Skeletal muscle satellite cell (primary cell): ENCODE measurements around the gene TLR4.

Experiments
- H3K27me3 ChIP-seq: 2 replicates; pipeline ENCODE4 v1.7.0; 2013; ENCODE audit warnings: low read length; ENCODE audit not compliant: control insufficient read depth, insufficient read depth
- H3K36me3 ChIP-seq: 2 replicates; pipeline ENCODE4 v1.7.0; 2013; ENCODE audit warnings: mild to moderate bottlenecking, control low read depth, low read length; ENCODE audit not compliant: insufficient read depth
- H3K4me1 ChIP-seq: 2 replicates; pipeline ENCODE4 v1.7.0; 2013; ENCODE audit warnings: low read length; ENCODE audit not compliant: control insufficient read depth, insufficient read depth
- H3K4me2 ChIP-seq: 2 replicates; pipeline ENCODE4 v1.7.0; 2013; ENCODE audit warnings: mild to moderate bottlenecking, low read length
- H3K4me3 ChIP-seq: 2 replicates; pipeline ENCODE4 v1.7.0; 2013; ENCODE audit warnings: low read length
- H3K9ac ChIP-seq: 2 replicates; pipeline ENCODE4 v1.7.0; 2013; ENCODE audit warnings: mild to moderate bottlenecking, low read depth, low read length, moderate library complexity
- H3K9me3 ChIP-seq: replicated peaks from 2 replicates; pipeline ENCODE4 v1.7.0; 2013; ENCODE audit warnings: mild to moderate bottlenecking, control low read depth, low read length

Gene TLR4

DNA sequence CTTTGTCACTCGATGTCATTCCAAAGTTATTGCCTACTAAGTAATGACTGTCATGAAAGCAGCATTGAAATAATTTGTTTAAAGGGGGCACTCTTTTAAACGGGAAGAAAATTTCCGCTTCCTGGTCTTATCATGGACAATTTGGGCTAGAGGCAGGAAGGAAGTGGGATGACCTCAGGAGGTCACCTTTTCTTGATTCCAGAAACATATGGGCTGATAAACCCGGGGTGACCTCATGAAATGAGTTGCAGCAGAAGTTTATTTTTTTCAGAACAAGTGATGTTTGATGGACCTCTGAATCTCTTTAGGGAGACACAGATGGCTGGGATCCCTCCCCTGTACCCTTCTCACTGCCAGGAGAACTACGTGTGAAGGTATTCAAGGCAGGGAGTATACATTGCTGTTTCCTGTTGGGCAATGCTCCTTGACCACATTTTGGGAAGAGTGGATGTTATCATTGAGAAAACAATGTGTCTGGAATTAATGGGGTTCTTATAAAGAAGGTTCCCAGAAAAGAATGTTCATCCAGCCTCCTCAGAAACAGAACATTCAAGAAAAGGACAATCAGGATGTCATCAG lies 11.3 kb downstream of the TLR4 start:
- Histone ChIP-seq H3K27me3 (no peaks in the 10 kb centered on the region), H3K4me3 (no peak overlapping the region), H3K36me3 (peaks cover 63% of the 10 kb centered on the region), H3K9me3 (no peaks in the 10 kb centered on the region), H3K9ac (no peak overlapping the region), H3K4me2 (no peak overlapping the region), H3K4me1 (peaks cover 34% of the 10 kb centered on the region)

DNA sequence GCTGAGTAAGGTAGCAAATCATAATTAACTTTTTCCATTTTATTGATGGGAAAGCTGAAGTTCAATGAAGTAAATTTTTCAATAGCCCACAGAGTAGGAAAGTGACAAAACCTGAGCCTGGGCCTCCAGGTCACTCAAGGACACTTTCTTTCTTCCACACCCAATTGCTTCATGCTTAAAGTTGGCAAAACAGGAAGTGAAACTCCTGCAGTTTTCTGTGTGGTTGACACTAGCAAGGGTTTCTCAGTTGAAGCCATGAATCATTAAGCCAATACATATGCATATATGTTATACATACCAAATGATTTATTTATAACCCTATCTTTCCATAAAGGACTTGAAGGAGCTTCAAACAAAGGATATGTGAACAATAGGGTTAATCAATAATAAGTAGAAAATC lies 13.9 kb downstream of the TLR4 start:
- peaks cover 37% of the 10 kb centered on the region for H3K36me3 ChIP-seq
- no peaks in the 10 kb centered on the region for H3K27me3 ChIP-seq
- peaks cover 36% of the 10 kb centered on the region for H3K4me1 ChIP-seq
- peak overlapping the region; percentile 37 for H3K9ac ChIP-seq
- peak overlapping the region; percentile 4 for H3K4me2 ChIP-seq
- no peaks in the 10 kb centered on the region for H3K9me3 ChIP-seq
- peak overlapping the region; percentile 9 for H3K4me3 ChIP-seq

- peak overlapping the region; percentile 9 for H3K4me3 ChIP-seq
- H3K9me3 ChIP-seq = no peaks in the 10 kb centered on the region
- H3K9ac ChIP-seq = peak overlapping the region; percentile 37
- H3K4me2 ChIP-seq = peak overlapping the region; percentile 4
- H3K36me3 ChIP-seq = peaks cover 31% of the 10 kb centered on the region
- H3K4me1 ChIP-seq = peaks cover 38% of the 10 kb centered on the region
- H3K27me3 ChIP-seq = no peaks in the 10 kb centered on the region
These were observed 14.5 kb downstream of the TLR4 start for GRCh38 chr9:117718701-117719100.

- Histone ChIP-seq H3K4me1 (peaks cover 44% of the 10 kb centered on the region), H3K9me3 (no peaks in the 10 kb centered on the region), H3K9ac (peak overlapping the region; percentile 37), H3K36me3 (peaks cover 24% of the 10 kb centered on the region), H3K4me2 (peak overlapping the region; percentile 36), H3K4me3 (no peak overlapping the region), H3K27me3 (no peaks in the 10 kb centered on the region)
These were observed 15.1 kb downstream of the TLR4 start for GRCh38 chr9:117719161-117719920.

DNA sequence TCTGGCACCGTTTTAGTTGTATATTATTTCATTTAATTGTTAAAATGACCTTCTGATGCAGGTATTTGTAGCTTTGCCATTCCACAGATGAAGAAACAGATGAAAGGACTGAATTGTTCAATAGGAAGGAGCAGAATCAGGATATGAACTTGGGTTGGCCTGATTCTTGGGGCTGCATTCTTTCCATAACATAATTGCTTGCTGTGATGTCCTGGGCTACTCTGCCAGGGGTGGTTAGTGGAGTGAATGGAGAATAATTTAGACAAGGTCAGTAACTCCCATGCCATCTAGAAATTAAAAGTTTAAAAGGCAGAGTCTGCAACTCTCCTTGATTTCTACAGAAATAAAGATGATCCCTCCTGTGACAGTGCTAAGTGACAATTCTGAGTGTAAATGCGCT lies 15.9 kb downstream of the TLR4 start:
- H3K9me3 ChIP-seq = no peaks in the 10 kb centered on the region
- H3K4me3 ChIP-seq = no peak overlapping the region
- peaks cover 18% of the 10 kb centered on the region for H3K36me3 ChIP-seq
- no peaks in the 10 kb centered on the region for H3K27me3 ChIP-seq
- H3K9ac ChIP-seq = peak overlapping the region; percentile 40
- H3K4me2 ChIP-seq = peak overlapping the region; percentile 36
- peaks cover 52% of the 10 kb centered on the region for H3K4me1 ChIP-seq

DNA sequence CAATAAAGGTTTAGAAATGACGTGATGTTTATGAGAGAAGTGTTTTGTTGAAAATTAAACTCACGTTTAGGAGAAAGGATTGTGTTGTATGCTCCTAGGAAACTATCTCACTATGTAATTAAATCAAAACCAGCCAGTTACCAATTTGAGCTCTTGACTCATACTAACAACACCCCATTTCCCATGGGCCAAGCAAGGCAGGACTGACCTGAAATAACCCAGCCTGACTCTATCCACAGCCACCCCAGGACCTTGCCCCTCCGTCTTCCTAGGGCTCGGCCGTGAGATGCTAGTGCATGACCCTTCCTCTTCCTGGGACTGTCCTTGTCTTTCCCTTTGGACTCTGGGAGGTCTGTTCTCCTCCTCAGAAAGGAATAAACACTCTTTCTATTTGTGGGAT lies 16.4 kb downstream of the TLR4 start:
- no peaks in the 10 kb centered on the region for H3K9me3 ChIP-seq
- H3K36me3 ChIP-seq = peaks cover 14% of the 10 kb centered on the region
- no peak overlapping the region for H3K4me3 ChIP-seq
- peaks cover 56% of the 10 kb centered on the region for H3K4me1 ChIP-seq
- peak overlapping the region; percentile 36 for H3K4me2 ChIP-seq
- no peaks in the 10 kb centered on the region for H3K27me3 ChIP-seq
- peak overlapping the region; percentile 40 for H3K9ac ChIP-seq

GRCh38 chr9:117720987-117721386 lies 16.8 kb downstream of the TLR4 start:
- Histone ChIP-seq H3K9ac (no peak overlapping the region), H3K4me1 (peaks cover 59% of the 10 kb centered on the region), H3K27me3 (no peaks in the 10 kb centered on the region), H3K36me3 (peaks cover 9% of the 10 kb centered on the region), H3K9me3 (no peaks in the 10 kb centered on the region), H3K4me3 (no peak overlapping the region), H3K4me2 (no peak overlapping the region)

GRCh38 chr9:117722108-117722761 lies 18.0 kb downstream of the TLR4 start:
- Histone ChIP-seq H3K9ac (no peak overlapping the region), H3K4me1 (peaks cover 58% of the 10 kb centered on the region), H3K4me3 (no peak overlapping the region)

DNA sequence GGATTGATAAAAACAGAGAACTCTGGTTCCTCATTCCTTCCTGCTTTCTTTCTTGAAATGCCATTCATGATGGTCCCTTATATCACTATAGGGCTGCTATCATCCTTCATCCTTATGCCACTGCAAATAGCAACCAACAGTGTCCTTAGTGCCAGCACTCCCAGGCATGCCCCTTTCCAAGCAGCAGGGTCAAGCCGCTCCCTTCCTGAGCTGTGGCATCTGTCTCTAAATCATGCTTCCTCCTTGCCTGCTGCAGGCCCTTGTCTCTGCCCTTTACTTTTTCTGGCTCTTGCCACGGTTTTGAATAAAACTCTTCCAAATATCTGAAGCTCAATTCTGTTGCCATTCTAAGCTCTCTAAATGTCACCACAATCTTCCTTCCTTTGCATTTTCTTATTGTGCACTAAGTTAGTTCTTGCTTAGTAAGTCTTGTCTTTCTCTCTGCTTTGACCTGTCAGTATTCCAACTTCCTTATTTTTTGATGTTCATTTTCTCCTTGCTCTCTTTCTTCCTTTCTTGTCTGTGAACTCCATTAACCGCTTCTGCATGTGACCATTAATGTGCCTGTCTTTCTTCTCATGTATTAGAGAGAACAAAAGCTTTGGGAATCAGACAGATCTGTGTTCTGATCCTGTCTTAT lies 19.9 kb downstream of the TLR4 start:
- H3K4me3 ChIP-seq = no peak overlapping the region

More at GRCh38 chr9:117722108-117722761, 18.0 kb downstream of the TLR4 start:
- Histone ChIP-seq H3K27me3 (no peaks in the 10 kb centered on the region), H3K9me3 (no peaks in the 10 kb centered on the region), H3K4me2 (no peak overlapping the region), H3K36me3 (peaks cover 6% of the 10 kb centered on the region)

GRCh38 chr9:117725426-117725887 lies 21.3 kb downstream of the TLR4 start:
- no peak overlapping the region for H3K4me3 ChIP-seq
- H3K27me3 ChIP-seq = no peaks in the 10 kb centered on the region
- H3K4me2 ChIP-seq = peak overlapping the region; percentile 3
- no peaks in the 10 kb centered on the region for H3K9me3 ChIP-seq
- H3K36me3 ChIP-seq = no peaks in the 10 kb centered on the region
- peaks cover 28% of the 10 kb centered on the region for H3K4me1 ChIP-seq
- H3K9ac ChIP-seq = peak overlapping the region; percentile 60

More for the DNA sequence above, 19.9 kb downstream of the TLR4 start:
- Histone ChIP-seq H3K36me3 (no peaks in the 10 kb centered on the region), H3K4me1 (peaks cover 41% of the 10 kb centered on the region), H3K27me3 (no peaks in the 10 kb centered on the region), H3K9ac (peak overlapping the region; percentile 60), H3K9me3 (no peaks in the 10 kb centered on the region), H3K4me2 (no peak overlapping the region)

GRCh38 chr9:117729375-117729774 lies 25.2 kb downstream of the TLR4 start:
- Histone ChIP-seq H3K9me3 (no peaks in the 10 kb centered on the region), H3K4me1 (peaks cover 30% of the 10 kb centered on the region), H3K4me2 (no peak overlapping the region), H3K9ac (no peak overlapping the region), H3K27me3 (no peaks in the 10 kb centered on the region), H3K4me3 (no peak overlapping the region), H3K36me3 (no peaks in the 10 kb centered on the region)
